ENCODE data around the gene GJA4.

GJA4 gene

DNA sequence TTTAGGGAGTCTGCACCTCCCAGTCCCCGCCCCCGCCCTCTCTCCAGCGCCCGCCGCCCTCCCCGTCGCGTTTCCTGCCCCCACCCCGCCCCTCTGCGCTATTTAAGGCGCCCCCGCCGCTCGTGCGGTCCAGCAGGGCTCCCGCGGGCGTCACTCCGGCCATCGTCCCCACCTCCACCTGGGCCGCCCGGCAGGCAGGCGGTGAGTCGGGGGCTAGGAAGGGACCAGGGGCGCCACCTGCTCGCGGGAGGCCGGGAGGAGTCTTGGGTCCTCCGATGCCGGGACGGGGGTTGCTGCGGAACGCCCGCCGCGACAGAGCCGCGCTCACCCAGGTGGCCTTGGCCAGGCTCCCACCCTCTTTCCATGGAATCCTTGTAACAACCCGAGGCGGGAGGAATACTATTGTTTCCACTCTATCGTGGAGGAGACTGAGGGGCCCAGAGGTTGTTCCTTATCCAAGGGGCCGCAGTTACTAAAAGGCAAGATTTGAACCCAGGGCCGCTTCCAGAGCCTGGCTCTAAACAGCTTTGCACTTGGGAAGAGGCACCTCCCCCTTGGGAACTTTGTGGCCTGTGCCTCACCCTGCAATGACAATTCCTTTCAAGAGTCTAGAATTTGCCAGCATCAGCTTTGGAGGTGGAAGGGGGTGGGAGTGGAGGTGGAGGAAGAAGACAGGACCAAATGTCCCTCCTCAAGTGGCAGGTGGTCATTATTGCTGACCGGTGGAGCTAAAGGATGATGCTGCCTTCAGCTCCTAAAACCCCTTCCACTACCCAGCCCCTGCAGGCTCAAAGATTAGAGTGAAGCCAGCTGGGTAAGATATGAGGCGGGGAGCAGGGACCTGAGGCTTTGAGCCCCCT lies at the start of gene GJA4:
TSS of gene GJA4 (plus strand) at position 132 of the 860 bp plus-strand sequence. CDS start 1,215 bp downstream, outside the sequence.
- DNase-seq = no peak

DNA sequence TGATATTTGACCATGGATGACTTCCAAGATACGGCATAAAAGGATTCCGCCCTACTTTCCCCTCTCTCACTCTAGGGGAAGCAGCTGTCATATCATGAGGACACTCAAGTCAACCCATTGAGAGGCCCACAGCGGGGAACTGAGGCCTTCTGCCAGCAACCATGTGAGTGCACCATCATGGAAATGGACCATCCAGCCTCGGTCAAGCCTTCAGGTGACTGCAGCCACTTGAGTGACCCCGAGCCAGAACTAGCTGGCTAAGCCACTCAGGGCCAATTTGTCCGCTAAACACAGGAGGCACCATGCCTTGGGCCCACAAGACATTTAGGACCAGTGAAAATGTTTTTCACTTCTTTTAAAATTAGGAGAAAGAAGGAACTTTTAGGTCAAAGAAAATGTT lies 49.0 kb upstream of the GJA4 start:
- no peak for DNase-seq

GRCh38 chr1:34744851-34745250 lies 47.9 kb upstream of the GJA4 start:
- DNase-seq = no peak

GRCh38 chr1:34745666-34746065 lies 47.1 kb upstream of the GJA4 start:
- no peak for DNase-seq

- no peak for DNase-seq
These were observed 46.7 kb upstream of the GJA4 start for GRCh38 chr1:34746101-34746500.

- no peak for DNase-seq
These were observed 45.8 kb upstream of the GJA4 start for GRCh38 chr1:34746785-34747637.

GRCh38 chr1:34747638-34747941 lies 45.2 kb upstream of the GJA4 start:
- no peak for DNase-seq

GRCh38 chr1:34749992-34750391 lies 42.8 kb upstream of the GJA4 start:
- no peak for DNase-seq

DNA sequence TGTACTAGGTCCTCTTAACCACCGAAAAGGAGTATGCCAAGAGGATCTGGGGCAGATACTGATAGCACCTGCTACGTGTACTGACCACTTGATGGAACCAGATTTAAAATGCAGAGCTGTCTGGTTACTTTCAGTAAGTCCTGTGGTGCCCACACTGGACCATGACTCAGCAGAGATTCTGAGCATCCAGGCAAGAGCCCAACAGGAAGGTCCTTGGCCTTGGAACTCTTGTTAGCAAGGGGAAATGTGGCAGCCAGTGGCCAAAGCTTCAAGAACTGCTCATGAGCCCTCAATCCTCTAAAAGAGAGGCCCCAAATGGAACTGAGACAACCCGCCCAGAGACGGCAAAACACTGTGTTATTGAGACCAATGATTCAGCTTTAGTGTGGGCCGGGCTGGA lies 42.2 kb upstream of the GJA4 start:
- DNase-seq = no peak

DNA sequence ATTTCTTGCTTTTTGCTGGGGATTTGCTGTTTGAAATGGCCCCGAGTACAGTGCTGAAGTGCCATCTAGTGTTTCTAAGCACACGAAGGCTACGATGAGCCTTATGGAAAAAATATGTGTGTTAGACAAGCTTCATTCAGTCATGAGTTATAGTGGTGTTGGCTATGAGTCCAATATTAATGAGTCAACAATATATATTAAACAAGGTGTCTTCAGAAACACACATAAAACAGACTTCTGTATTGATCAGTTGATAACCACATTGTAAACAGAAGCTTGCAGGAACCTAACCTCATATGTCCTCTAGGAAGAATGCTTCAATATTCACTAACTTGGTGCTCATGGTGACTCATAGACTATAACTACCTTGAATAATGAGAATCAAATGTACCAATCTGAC lies 39.6 kb upstream of the GJA4 start:
- no peak for DNase-seq

- DNase-seq = no peak
These were observed 37.7 kb upstream of the GJA4 start, which contains the start of gene GJB5 for GRCh38 chr1:34754964-34755637. Gene GJB5, plus strand, starts transcription at chr1:34755047. Its CDS starts 2,284 bp downstream, at chr1:34757331.

DNA sequence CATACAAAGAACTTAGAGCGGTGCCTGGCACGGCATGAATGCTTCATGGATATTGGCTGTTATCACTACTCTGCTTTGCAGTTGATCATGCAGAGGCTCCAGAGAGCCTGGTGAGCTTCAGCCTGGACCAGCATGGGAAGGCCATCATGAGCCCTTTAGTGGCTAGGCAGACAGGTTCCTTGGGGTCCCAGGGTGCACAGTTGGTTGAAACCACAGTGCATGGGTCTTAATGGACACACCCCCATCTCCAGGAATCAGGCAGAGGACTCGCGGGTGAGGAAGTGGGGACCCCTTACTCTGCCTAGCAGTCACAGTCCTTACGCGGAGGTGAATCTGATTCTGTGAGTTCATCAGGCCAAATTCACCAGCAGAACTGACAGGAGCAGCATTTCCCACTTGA lies 36.8 kb upstream of the GJA4 start:
- no peak for DNase-seq

DNA sequence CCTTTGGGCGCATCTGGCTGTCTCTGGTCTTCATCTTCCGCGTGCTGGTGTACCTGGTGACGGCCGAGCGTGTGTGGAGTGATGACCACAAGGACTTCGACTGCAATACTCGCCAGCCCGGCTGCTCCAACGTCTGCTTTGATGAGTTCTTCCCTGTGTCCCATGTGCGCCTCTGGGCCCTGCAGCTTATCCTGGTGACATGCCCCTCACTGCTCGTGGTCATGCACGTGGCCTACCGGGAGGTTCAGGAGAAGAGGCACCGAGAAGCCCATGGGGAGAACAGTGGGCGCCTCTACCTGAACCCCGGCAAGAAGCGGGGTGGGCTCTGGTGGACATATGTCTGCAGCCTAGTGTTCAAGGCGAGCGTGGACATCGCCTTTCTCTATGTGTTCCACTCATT lies 35.4 kb upstream of the GJA4 start:
- no peak for DNase-seq

GRCh38 chr1:34758751-34759150 lies 34.0 kb upstream of the GJA4 start:
- no peak for DNase-seq

GRCh38 chr1:34759503-34760357 lies 33.1 kb upstream of the GJA4 start, which contains the start of gene GJB4:
Gene GJB4, plus strand, starts transcription at chr1:34759740. Its CDS starts 1,515 bp downstream, at chr1:34761255.
- no peak for DNase-seq

GRCh38 chr1:34761176-34761761 lies 31.5 kb upstream of the GJA4 start:
- no peak for DNase-seq

- DNase-seq = no peak
These were observed 31.0 kb upstream of the GJA4 start for GRCh38 chr1:34761776-34762307.

DNA sequence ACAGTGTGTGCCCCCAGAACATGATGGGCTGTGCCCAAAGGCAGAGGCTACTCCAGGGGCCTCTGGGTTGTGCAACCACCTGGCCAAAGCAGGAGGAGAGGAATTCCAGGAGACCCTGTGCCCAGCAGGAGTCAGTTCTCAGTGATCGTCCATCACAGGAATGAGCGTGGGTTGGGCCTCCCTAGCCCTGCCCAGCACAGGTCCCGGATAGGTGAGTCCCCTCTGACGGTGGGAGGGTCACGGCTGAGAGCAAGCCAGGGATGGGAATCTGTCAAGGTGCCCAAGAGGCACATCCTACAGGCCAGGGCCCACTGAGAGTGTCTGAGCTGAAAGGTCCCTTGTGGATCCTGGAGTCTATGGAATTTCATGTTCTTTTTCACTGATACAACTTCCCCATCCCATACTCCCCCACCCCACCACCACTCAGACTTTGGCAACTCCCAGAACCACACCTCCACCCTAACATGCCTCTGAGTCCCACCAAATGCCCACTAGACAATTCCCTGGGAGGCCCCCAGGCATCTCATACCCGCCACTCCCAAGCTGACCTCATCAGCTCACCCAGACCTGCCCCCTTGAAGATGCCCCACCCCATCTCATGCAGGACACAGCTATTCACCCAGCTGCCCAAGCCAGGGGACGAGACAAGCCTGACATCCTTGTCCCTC lies 30.2 kb upstream of the GJA4 start:
- no peak for DNase-seq

- DNase-seq = no peak
These were observed 29.5 kb upstream of the GJA4 start for GRCh38 chr1:34763142-34763781.

DNA sequence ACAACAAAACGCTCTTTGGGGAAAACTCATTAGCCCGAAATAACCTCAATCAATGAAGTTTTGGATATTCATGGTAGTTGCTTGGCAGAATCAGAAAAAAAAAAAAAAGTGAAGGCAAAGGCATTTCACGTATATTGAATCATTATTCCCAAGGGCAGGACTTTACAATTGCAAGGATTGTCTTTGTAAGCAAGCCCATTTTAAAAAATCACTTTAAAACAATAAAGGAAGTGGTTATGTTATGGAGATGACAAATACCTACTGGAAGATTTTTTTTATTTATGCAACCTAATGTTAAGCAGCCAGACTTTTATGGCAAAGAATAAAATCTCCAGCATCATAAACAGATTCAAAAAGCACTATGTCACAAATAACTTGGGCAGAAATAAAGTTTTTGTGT lies 23.9 kb upstream of the GJA4 start:
- no peak for DNase-seq

Measured in CD4-positive, alpha-beta T cell treated with Interleukin-17A for 1 hour (primary cell).